A549 treated with AZD9567 at 1 μM for 4 hours (cell line): Measurements from ENCODE around the gene SLC51B. TPM values are rescaled to one million over a fixed set of nuclear protein-coding genes. Genes with fewer than 3 reads are reported as not detected.

ENCODE experiments used
- total RNA-seq: library from RNA; stranded (reverse); fragments of 200-300 nt; extraction: Qiagen RNA extraction; gene quantifications from 5 replicates; pipeline ENCODE4 v1.2.3, GENCODE V29; 2022; ENCODE audit not compliant: insufficient read depth

SLC51B gene
- total RNA-seq: 9.8 to 14.3 TPM (median 10.3 TPM) in 5 replicates

GRCh38 chr15:65044724-65045481 is at the start of gene SLC51B:
Gene SLC51B, plus strand, starts transcription at chr15:65045387. Its CDS starts 4,618 bp downstream, at chr15:65050005.

DNA sequence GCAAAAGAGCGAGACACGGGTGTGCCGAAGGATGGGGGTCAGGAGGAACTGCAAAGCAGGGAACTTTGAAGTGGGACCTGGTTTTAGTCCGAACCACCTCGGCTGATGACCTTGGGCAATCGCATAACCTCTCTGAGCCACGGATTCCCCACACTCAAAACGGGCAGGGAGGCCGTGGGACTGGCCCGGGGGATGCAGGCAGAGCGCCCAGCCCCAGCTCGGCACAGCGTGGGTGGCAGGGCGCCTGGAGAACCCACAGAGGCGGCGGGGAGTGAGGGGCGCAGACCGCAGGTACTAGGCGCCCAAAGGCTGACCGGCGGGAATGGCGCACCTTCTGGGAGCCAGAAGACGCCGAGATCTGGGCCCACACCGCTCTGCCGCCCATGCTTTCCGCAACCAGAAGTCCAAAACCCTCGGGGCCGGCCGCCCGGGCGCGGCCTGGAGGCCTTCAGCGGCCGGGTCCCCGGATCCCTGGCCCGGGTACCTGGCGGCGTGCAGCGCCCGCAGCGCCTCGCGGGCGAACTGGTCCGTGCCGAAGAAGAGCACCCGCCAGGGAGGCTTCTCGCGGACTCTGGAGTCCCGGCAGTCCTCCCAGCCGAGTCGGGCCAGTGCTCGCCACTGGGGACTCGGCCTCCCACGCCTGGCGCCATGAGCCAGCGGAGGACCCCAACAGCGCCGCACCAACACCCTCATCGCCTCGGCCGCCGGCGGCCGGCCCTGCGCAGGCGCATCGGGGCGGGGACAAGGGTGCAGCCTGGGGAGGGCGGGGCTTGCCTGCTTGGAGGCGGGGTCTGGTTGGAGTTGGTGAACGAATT is 16.1 kb upstream of the SLC51B start, which contains the start of gene MTFMT:
MTFMT (minus strand) TSS at position 719 of the 815 bp plus-strand sequence; CDS start at position 693, 26 bp downstream.

DNA sequence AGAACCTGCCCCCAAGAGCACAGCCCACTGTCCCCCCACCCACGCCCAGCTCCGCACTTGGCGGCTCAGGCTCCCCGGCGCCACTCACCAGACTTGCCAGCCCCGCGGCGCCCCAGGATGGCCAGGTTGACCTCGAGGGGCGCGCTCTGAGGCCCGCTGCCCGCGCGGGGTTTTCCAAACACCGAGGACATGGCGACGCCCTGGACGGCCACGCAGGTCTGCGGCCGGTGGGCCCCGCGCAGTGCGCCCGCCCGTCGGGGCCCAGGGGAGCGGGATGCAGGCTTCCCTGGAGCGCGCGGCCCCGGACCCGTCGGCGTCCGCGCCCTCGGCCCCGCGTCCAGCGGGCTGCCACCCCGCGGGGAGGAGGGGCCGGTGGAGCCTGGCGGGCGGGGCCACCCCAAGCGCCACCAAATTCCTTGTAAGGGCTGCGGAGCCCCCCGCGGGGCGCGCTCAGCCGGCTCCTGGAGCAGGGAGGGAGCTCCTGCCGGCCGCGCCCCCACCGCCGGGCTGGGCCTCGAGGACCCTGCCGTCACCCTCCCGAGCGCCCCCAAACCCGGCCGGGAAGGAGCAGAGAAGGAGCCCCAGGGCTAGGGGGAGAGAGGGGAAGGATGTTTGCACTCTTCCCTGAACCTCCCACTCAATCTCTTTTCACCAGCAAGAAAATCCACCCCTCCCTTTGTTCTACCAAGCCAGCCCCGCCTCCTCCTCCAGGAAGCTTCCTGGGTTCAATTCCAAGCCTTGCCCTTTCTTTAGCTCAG is 22.6 kb downstream of the SLC51B start, which contains the start of gene RASL12:
RASL12 (minus strand) TSS at position 347 of the 758 bp plus-strand sequence; CDS start at position 191, 156 bp downstream.

GRCh38 chr15:65076486-65077290 is 31.5 kb downstream of the SLC51B start, which contains the start of gene KBTBD13:
Gene KBTBD13, plus strand, starts transcription at chr15:65076746. Its CDS starts 70 bp downstream, at chr15:65076816.

Other genes with a start within 250 kb of the SLC51B start
- gene PIF1, start 219.7 kb upstream of the SLC51B start, total RNA-seq: 11.5 to 20.5 TPM (median 19.8 TPM) in 5 replicates
- gene PLEKHO2, start 203.5 kb upstream of the SLC51B start, total RNA-seq: 6.2 to 8.1 TPM (median 6.5 TPM) in 5 replicates
- 1.3 to 1.9 TPM (median 1.6 TPM) in 5 replicates for gene ANKDD1A, start 133.5 kb upstream of the SLC51B start, total RNA-seq
- 112 to 125 TPM (median 117 TPM) in 5 replicates for gene SPG21, start 55.5 kb upstream of the SLC51B start, total RNA-seq
- gene MTFMT, start 15.7 kb upstream of the SLC51B start, total RNA-seq: 27.0 to 37.8 TPM (median 29.4 TPM) in 5 replicates
- gene RASL12, start 22.6 kb downstream of the SLC51B start, total RNA-seq: 0.05 to 0.19 TPM (median 0.09 TPM) in 4 of 5 replicates, not detected in the other
- 0.06 TPM in 1 of 5 replicates, not detected in the others for gene KBTBD13, start 31.4 kb downstream of the SLC51B start, total RNA-seq
- gene UBAP1L, start 69.8 kb downstream of the SLC51B start, total RNA-seq: 0.85 to 1.6 TPM (median 1.00 TPM) in 4 of 5 replicates, not detected in the other
- 22.3 to 30.0 TPM (median 27.6 TPM) in 5 replicates for gene PDCD7, start 88.4 kb downstream of the SLC51B start, total RNA-seq
- 39.4 to 46.5 TPM (median 43.5 TPM) in 5 replicates for gene CLPX, start 140.0 kb downstream of the SLC51B start, total RNA-seq
- 0.14 to 0.33 TPM (median 0.14 TPM) in 5 replicates for gene CILP, start 166.1 kb downstream of the SLC51B start, total RNA-seq
- 4.2 to 10.9 TPM (median 9.9 TPM) in 5 replicates for gene PARP16, start 241.5 kb downstream of the SLC51B start, total RNA-seq